ENCODE measurements around the gene ZNF423. TPM values are rescaled to one million over a fixed set of nuclear protein-coding genes. Genes with fewer than 3 reads are reported as not detected.

Gene ZNF423
- total RNA-seq, 1 donor from 2014 or later = not detected

- ChIA-PET POLR2A (no interaction called here), CTCF (no interaction called here)
- Mint-ChIP-seq H3K9me3 (no peaks in the 10 kb centered on the region), H3K27ac (no peak overlapping the region), H3K4me1 (peaks cover 14% of the 10 kb centered on the region), H3K4me3 (no peak overlapping the region), H3K36me3 (ENCODE audit: low read depth) (no peaks in the 10 kb centered on the region), H3K27me3 (peaks cover 27% of the 10 kb centered on the region)
- no peak for ATAC-seq (ENCODE audit: low read depth)
- intact Hi-C loops (cut with micrococcal nuclease) = no loop called here
- TF ChIP-seq CTCF (IDR thresholded peaks at IDR 0.05) = no peak
- DNase-seq = no peak
Measured at GRCh38 chr16:49837688-49838410, 18.1 kb downstream of the ZNF423 start.

- no peaks in the 10 kb centered on the region for H3K9me3 Mint-ChIP-seq
- intact Hi-C loops (cut with micrococcal nuclease) = no loop called here
- no peak overlapping the region for H3K27ac Mint-ChIP-seq
- DNase-seq (no peak), ATAC-seq (ENCODE audit: low read depth) (no peak)
- H3K4me1 Mint-ChIP-seq = peaks cover 14% of the 10 kb centered on the region
- CTCF ChIA-PET = no interaction called here
- peaks cover 27% of the 10 kb centered on the region for H3K27me3 Mint-ChIP-seq
- no peaks in the 10 kb centered on the region for H3K36me3 Mint-ChIP-seq (ENCODE audit: low read depth)
- POLR2A ChIA-PET = no interaction called here
- H3K4me3 Mint-ChIP-seq = no peak overlapping the region
- no peak for TF ChIP-seq CTCF (IDR thresholded peaks at IDR 0.05)
Measured at GRCh38 chr16:49836668-49837067, 19.2 kb downstream of the ZNF423 start.

GRCh38 chr16:49836218-49836617 is 19.7 kb downstream of the ZNF423 start:
- no peak for DNase-seq

GRCh38 chr16:49835161-49835777 is 20.6 kb downstream of the ZNF423 start:
- no peak for DNase-seq
- intact Hi-C loops (cut with micrococcal nuclease) = no loop called here
- ChIA-PET CTCF (no interaction called here), POLR2A (no interaction called here)
- no peak for TF ChIP-seq CTCF (IDR thresholded peaks at IDR 0.05)
- no peaks in the 10 kb centered on the region for H3K36me3 Mint-ChIP-seq (ENCODE audit: low read depth)
- no peaks in the 10 kb centered on the region for H3K9me3 Mint-ChIP-seq
- peaks cover 23% of the 10 kb centered on the region for H3K27me3 Mint-ChIP-seq
- no peak overlapping the region for H3K27ac Mint-ChIP-seq
- peaks cover 14% of the 10 kb centered on the region for H3K4me1 Mint-ChIP-seq
- no peak for ATAC-seq (ENCODE audit: low read depth)
- peak overlapping the region; percentile 24 for H3K4me3 Mint-ChIP-seq

More at GRCh38 chr16:49836218-49836617, 19.7 kb downstream of the ZNF423 start:
- no peak for TF ChIP-seq CTCF (IDR thresholded peaks at IDR 0.05)
- CTCF ChIA-PET = no interaction called here
- no peak overlapping the region for H3K4me3 Mint-ChIP-seq
- H3K4me1 Mint-ChIP-seq = peaks cover 14% of the 10 kb centered on the region
- peaks cover 29% of the 10 kb centered on the region for H3K27me3 Mint-ChIP-seq
- H3K27ac Mint-ChIP-seq = no peak overlapping the region
- POLR2A ChIA-PET = no interaction called here
- no peak for ATAC-seq (ENCODE audit: low read depth)
- no peaks in the 10 kb centered on the region for H3K36me3 Mint-ChIP-seq (ENCODE audit: low read depth)
- intact Hi-C loops (cut with micrococcal nuclease) = no loop called here
- no peaks in the 10 kb centered on the region for H3K9me3 Mint-ChIP-seq

GRCh38 chr16:49834531-49835151 is 21.3 kb downstream of the ZNF423 start:
- Mint-ChIP-seq H3K4me3 (no peak overlapping the region), H3K27me3 (peaks cover 18% of the 10 kb centered on the region), H3K4me1 (peaks cover 14% of the 10 kb centered on the region), H3K9me3 (no peaks in the 10 kb centered on the region), H3K36me3 (ENCODE audit: low read depth) (no peaks in the 10 kb centered on the region), H3K27ac (no peak overlapping the region)
- TF ChIP-seq CTCF (IDR thresholded peaks at IDR 0.05) = no peak
- CTCF ChIA-PET = no interaction called here
- no peak for DNase-seq
- POLR2A ChIA-PET = no interaction called here
- no peak for ATAC-seq (ENCODE audit: low read depth)
- intact Hi-C loops (cut with micrococcal nuclease) = no loop called here

All from activated B cell treated with CpG ODN at 0.5 μM for 24 hours (primary cell).